Right renal pelvis (tissue), 4 donors: ENCODE measurements around the gene TPRA1. TPM values are rescaled to one million over a fixed set of nuclear protein-coding genes. Genes with fewer than 3 reads are reported as not detected.
"Not testable (repeated sequence)": the region's sequence is repeated elsewhere in the genome, so short reads cannot be mapped to it uniquely, and the experiment has no call there.

Experiments
- DNase-seq, 4 donors: peaks; one replicate each; pipeline ENCODE4 v3.0.0-alpha.2; 2013; ENCODE audit warnings: low read depth in 4 of 4, low spot score in 3 of 4, missing footprints in 1 of 4
- polyA plus RNA-seq, 4 donors: library from polyadenylated mRNA; unstranded; fragments of 120-200 nt; gene quantifications; one replicate each; pipeline ENCODE4 v1.2.1, GENCODE V29; 2013; ENCODE audit not compliant: insufficient read length in 4 of 4

Gene TPRA1
- polyA plus RNA-seq, 4 donors, result 32.3 to 44.4 (median 37.9) TPM

GRCh38 chr3:127539366-127540060 is 51.0 kb downstream of the TPRA1 start:
- DNase-seq, result no peak

- DNase-seq, result no peak
Observed at GRCh38 chr3:127538569-127538968, 52.0 kb downstream of the TPRA1 start.

- no peak for DNase-seq
Observed at GRCh38 chr3:127536830-127537812, 53.4 kb downstream of the TPRA1 start.

GRCh38 chr3:127535901-127536829 is 54.4 kb downstream of the TPRA1 start:
- DNase-seq, result no peak

- DNase-seq, result no peak
Observed at GRCh38 chr3:127535106-127535785, 55.3 kb downstream of the TPRA1 start.

GRCh38 chr3:127534564-127534963 is 56.0 kb downstream of the TPRA1 start:
- DNase-seq, result no peak

- DNase-seq, result no peak
Observed at GRCh38 chr3:127534161-127534451, 56.4 kb downstream of the TPRA1 start.

GRCh38 chr3:127532561-127533203 is 57.9 kb downstream of the TPRA1 start:
- no peak for DNase-seq

- no peak for DNase-seq
Observed at GRCh38 chr3:127531821-127532220, 58.7 kb downstream of the TPRA1 start.

- DNase-seq, result not testable (repeated sequence)
Observed at GRCh38 chr3:127530863-127531262, 59.7 kb downstream of the TPRA1 start.

GRCh38 chr3:127529346-127530188 is 61.0 kb downstream of the TPRA1 start:
- no peak for DNase-seq

GRCh38 chr3:127525373-127525772 is 65.2 kb downstream of the TPRA1 start:
- no peak for DNase-seq

- DNase-seq, result no peak
Observed at GRCh38 chr3:127524296-127524896, 66.1 kb downstream of the TPRA1 start.

Other genes starting within 250 kb of the TPRA1 start
- 10 to 100 TPM; 50.9 to 64.5 (median 59.7) TPM for gene MCM2, start 7.7 kb upstream of the TPRA1 start, polyA plus RNA-seq
- 10 to 100 TPM; 44.5 to 62.0 (median 49.1) TPM for gene PODXL2, start 38.5 kb upstream of the TPRA1 start, polyA plus RNA-seq
- gene ABTB1, start 82.2 kb upstream of the TPRA1 start, polyA plus RNA-seq, result 10 to 100 TPM; 17.9 to 25.5 (median 19.8) TPM
- gene MGLL, start 231.8 kb upstream of the TPRA1 start, polyA plus RNA-seq, result 10 to 100 TPM; 25.4 to 29.3 (median 27.0) TPM